B cell (primary cell): ENCODE data around the gene RAB8A. TPM values are rescaled to one million over a fixed set of nuclear protein-coding genes. Genes with fewer than 3 reads are reported as not detected.
A peak's percentile ranks its signal among the peaks of the same experiment; 100 is the strongest.

ENCODE experiments used
- ATAC-seq: fragments of 200-7000 bp; cut with Tn5 transposase; one replicate; pipeline ENCODE4 v1.10.0; 2021; ENCODE audit warnings: low read depth, mild to moderate bottlenecking, moderate number of reproducible peaks, moderate library complexity
- CTCF ChIA-PET: fragments of 350-600 bp; sonication (Branson Sonifier 250); formaldehyde crosslinking; loops from one replicate; lab custom pipeline; 2021; ENCODE audit warnings: antibody characterized with exemption, inconsistent platforms; lab: Charles Lee
- POLR2A ChIA-PET: fragments of 350-600 bp; sonication (Branson Sonifier 250); formaldehyde crosslinking; loops from one replicate; lab custom pipeline; 2021; ENCODE audit warnings: antibody characterized with exemption; lab: Charles Lee
- DNase-seq: peaks from one replicate; pipeline ENCODE4 v3.0.0; 2013
- H2AFZ ChIP-seq: 2 replicates; pipeline ENCODE4 v1.6.1; 2012; ENCODE audit warnings: mild to moderate bottlenecking, low read depth, low read length; ENCODE audit not compliant: insufficient read depth, poor library complexity, severe bottlenecking
- H3K27ac ChIP-seq, 2 donors: 1 replicate in 1 of 2; 2 replicates in 1 of 2; pipeline ENCODE4 v1.5.1; 2012 to 2013; ENCODE audit warnings: low read length in 2 of 2, mild to moderate bottlenecking in 2 of 2, moderate library complexity in 1 of 2
- H3K27me3 ChIP-seq, 4 experiments: fragments of 200-600 bp in 1 of 4; sonication (generic) in 1 of 4; replicated peaks in 1 of 4; 1 replicate in 2 of 4; 2 replicates in 2 of 4; pipeline versions ENCODE4 v1.6.1 to v1.7.0; 2013 to 2016; ENCODE audit warnings: low read length in 3 of 4, mild to moderate bottlenecking in 2 of 4, mixed read lengths in 1 of 4, moderate library complexity in 1 of 4; ENCODE audit not compliant: insufficient read depth in 4 of 4, control insufficient read depth in 3 of 4; ENCODE audit errors: control extremely low read depth in 1 of 4
- H3K36me3 ChIP-seq, 2 experiments: replicated peaks in 1 of 2; 1 replicate in 1 of 2; 2 replicates in 1 of 2; pipeline versions ENCODE4 v1.6.1 to v1.7.1; 2013; ENCODE audit warnings: low read length in 1 of 2; ENCODE audit not compliant: insufficient read depth in 2 of 2, control insufficient read depth in 1 of 2; ENCODE audit errors: control extremely low read depth in 1 of 2, extremely low read depth in 1 of 2
- H3K4me1 ChIP-seq, 2 donors: fragments of 200-600 bp in 1 of 2; sonication (generic) in 1 of 2; 1 replicate in 1 of 2; 2 replicates in 1 of 2; pipeline versions ENCODE4 v1.5.1 to v1.6.1; 2013 to 2017; ENCODE audit warnings: low read length in 2 of 2; ENCODE audit not compliant: control insufficient read depth in 2 of 2, insufficient read depth in 2 of 2
- H3K4me2 ChIP-seq: replicated peaks from 2 replicates; pipeline ENCODE3; 2012; ENCODE audit warnings: mild to moderate bottlenecking, low read depth, low read length; ENCODE audit not compliant: poor library complexity, severe bottlenecking
- H3K4me3 ChIP-seq, 5 experiments: fragments of 200-600 bp in 1 of 5; sonication (generic) in 1 of 5; 1 replicate in 3 of 5; 2 replicates in 2 of 5; pipeline versions ENCODE4 v1.5.1 to v1.7.0; 2011 to 2016; ENCODE audit warnings: low read length in 4 of 5, mild to moderate bottlenecking in 4 of 5, low read depth in 2 of 5, control low read depth in 1 of 5, moderate library complexity in 1 of 5; ENCODE audit not compliant: insufficient read depth in 1 of 5; ENCODE audit errors: control extremely low read depth in 1 of 5, extremely low read depth in 1 of 5
- H3K79me2 ChIP-seq: fragments of 200-600 bp; sonication (generic); one replicate; pipeline ENCODE4 v1.6.0; 2016; ENCODE audit warnings: low read length; ENCODE audit not compliant: control insufficient read depth, insufficient read depth
- H3K9ac ChIP-seq: fragments of 200-600 bp; sonication (generic); 2 replicates; pipeline ENCODE4 v1.6.1; 2017; ENCODE audit warnings: mild to moderate bottlenecking, low read length, moderate library complexity
- H3K9me3 ChIP-seq, 3 donors: one replicate each; pipeline versions ENCODE4 v1.6.1 to v1.7.1; 2013; ENCODE audit warnings: low read length in 2 of 3; ENCODE audit not compliant: control insufficient read depth in 2 of 3, insufficient read depth in 1 of 3; ENCODE audit errors: control extremely low read depth in 1 of 3
- H4K20me1 ChIP-seq: 2 replicates; pipeline ENCODE4 v1.6.0; 2012; ENCODE audit warnings: mild to moderate bottlenecking, low read length; ENCODE audit not compliant: insufficient read depth, control insufficient read depth, poor library complexity, severe bottlenecking
- H3K27ac Mint-ChIP-seq: one replicate; pipeline ENCODE4 v1.8.0; 2021; ENCODE audit warnings: mixed read lengths
- H3K27me3 Mint-ChIP-seq: one replicate; pipeline ENCODE4 v1.8.0; 2021; ENCODE audit warnings: mixed read lengths
- H3K4me1 Mint-ChIP-seq: one replicate; pipeline ENCODE4 v1.8.0; 2021; ENCODE audit warnings: mixed read lengths
- H3K4me3 Mint-ChIP-seq: one replicate; pipeline ENCODE4 v1.8.0; 2021; ENCODE audit warnings: mixed read lengths
- H3K9me3 Mint-ChIP-seq: one replicate; pipeline ENCODE4 v1.8.0; 2022; ENCODE audit warnings: mixed read lengths; ENCODE audit not compliant: insufficient read depth
- CTCF ChIP-seq: fragments of 200-600 bp; IDR thresholded peaks from one replicate; pipeline ENCODE4 v1.8.0; 2022; ENCODE audit warnings: antibody characterized with exemption, mild to moderate bottlenecking
- EZH2 ChIP-seq: IDR thresholded peaks from 2 replicates; pipeline ENCODE4 v1.6.1; 2012; ENCODE audit warnings: borderline replicate concordance, low read depth, mild to moderate bottlenecking, moderate library complexity, low read length; ENCODE audit not compliant: insufficient read depth, poor library complexity, severe bottlenecking
- WGBS: methylation state at CpG from one replicate; pipeline ENCODE4 v1.1.5; 2013; ENCODE audit warnings: missing lambda C conversion rate; ENCODE audit not compliant: insufficient coverage; 5-methylcytosine and 5-hydroxymethylcytosine counted together
- intact Hi-C: fragments of 100-400 bp; cut with micrococcal nuclease; formaldehyde crosslinking; loops from one replicate; pipeline ENCODE4 v1.10.0; 2022
- polyA plus RNA-seq: library from polyadenylated mRNA; depleted of rRNA; stranded (reverse); fragments of >200 nt; gene quantifications from 2 replicates; pipeline ENCODE4 v1.2.3, GENCODE V29; 2012
- total RNA-seq, 2 donors: library from RNA; stranded (reverse); fragments of 120-200 nt in 1 of 2; gene quantifications; 1 replicate in 1 of 2; 2 replicates in 1 of 2; pipeline versions ENCODE4 v1.2.3 to v1.2.4, GENCODE V29; 2013 to 2022

The RAB8A gene
- total and polyA plus RNA-seq, 2 donors (not counting 1 experiment from before 2014, with no cell fraction given) = 65.5 to 117 TPM

- ATAC-seq (no peak), DNase-seq (no peak)
- WGBS = 100% methylated on average over 5 of the region's 13 CpGs
- no peaks in the 10 kb centered on the region for H3K9me3 Mint-ChIP-seq
- Histone ChIP-seq H3K27ac (no peak overlapping the region), H3K79me2 (peaks cover 67% of the 10 kb centered on the region), H3K4me2 (no peak overlapping the region), H4K20me1 (peaks cover 42% of the 10 kb centered on the region), H3K4me3 (no peak overlapping the region), H3K9ac (no peak overlapping the region), H3K4me1 (peaks cover 8 to 16% of the 10 kb centered on the region in 2 donors), H3K9me3 (no peaks in the 10 kb centered on the region), H3K36me3 (peaks cover 4 to 93% of the 10 kb centered on the region in 2 experiments), H3K27me3 (no peaks in the 10 kb centered on the region), H2AFZ (no peak overlapping the region)
- CTCF ChIA-PET = no interaction called here
- TF ChIP-seq CTCF = no peak
- H3K4me3 Mint-ChIP-seq = no peak overlapping the region
- no peaks in the 10 kb centered on the region for H3K27me3 Mint-ChIP-seq
- POLR2A ChIA-PET = interaction anchor here (0.7 kb wide), 1 partner anchor 14 kb away, joined by 3 read pairs; no protein-coding TSS in a partner anchor
- peaks cover 17% of the 10 kb centered on the region for H3K4me1 Mint-ChIP-seq
- H3K27ac Mint-ChIP-seq = no peak overlapping the region
- intact Hi-C loops = no loop called here
These were observed 19.9 kb upstream of the RAB8A start for GRCh38 chr19:16091546-16092475.

- H3K27me3 Mint-ChIP-seq = no peaks in the 10 kb centered on the region
- CTCF ChIA-PET = interaction anchor here (0.7 to 2.9 kb wide), 8 partner anchors 8 to 621 kb away, joined by 3 to 18 read pairs (median 4); no protein-coding TSS in a partner anchor
- no peak overlapping the region for H3K4me3 Mint-ChIP-seq
- DNase-seq = no peak
- H3K36me3 ChIP-seq = peaks cover 2 to 89% of the 10 kb centered on the region in 2 experiments
- peaks cover 34% of the 10 kb centered on the region for H4K20me1 ChIP-seq
- ATAC-seq = no peak
- H3K27ac Mint-ChIP-seq = no peak overlapping the region
- no peak overlapping the region for H2AFZ ChIP-seq
- POLR2A ChIA-PET = interaction anchor here (0.7 to 1.3 kb wide), 4 partner anchors 21 to 225 kb away, joined by 3 to 8 read pairs (median 4); partner anchors contain the start of gene FAM32A
- TF ChIP-seq CTCF = no peak
- TF ChIP-seq EZH2 = no peak
- peaks cover 18% of the 10 kb centered on the region for H3K4me1 Mint-ChIP-seq
- H3K4me3 ChIP-seq = no peak overlapping the region
- intact Hi-C loops = no loop called here
- H3K9me3 ChIP-seq = no peaks in the 10 kb centered on the region
- H3K9ac ChIP-seq = no peak overlapping the region
- no peaks in the 10 kb centered on the region for H3K9me3 Mint-ChIP-seq
- H3K27me3 ChIP-seq = no peaks in the 10 kb centered on the region
- H3K27ac ChIP-seq = peak overlapping the region in 1 of 2 donors; percentile 11
- 90% methylated on average over 8 of the region's 10 CpGs for WGBS
- peaks cover 55% of the 10 kb centered on the region for H3K79me2 ChIP-seq
- H3K4me2 ChIP-seq = no peak overlapping the region
- H3K4me1 ChIP-seq = peaks cover 7 to 10% of the 10 kb centered on the region in 2 donors
These were observed 17.2 kb upstream of the RAB8A start for GRCh38 chr19:16094360-16095070.
